Upper lobe of left lung (tissue), 6 donors: ENCODE results near the gene CIPC. TPM values are rescaled to one million over a fixed set of nuclear protein-coding genes. Genes with fewer than 3 reads are reported as not detected.

ENCODE experiments used
- ATAC-seq, 2 donors: fragments of 200-7000 bp; cut with Tn5 transposase; one replicate each; pipeline ENCODE4 v1.9.1; 2022; ENCODE audit warnings: mild to moderate bottlenecking in 2 of 2, moderate library complexity in 2 of 2; ENCODE audit not compliant: low FRiP score in 2 of 2
- DNase-seq, 2 donors: peaks; one replicate each; pipeline ENCODE4 v3.0.0-alpha.2; 2019 to 2020
- H3K27ac ChIP-seq, 4 donors: fragments of 200-600 bp; sonication (generic); one replicate each; pipeline ENCODE4 v1.5.1; 2016 to 2019
- H3K27me3 ChIP-seq, 4 donors: fragments of 200-600 bp; sonication (generic); one replicate each; pipeline ENCODE4 v1.5.1; 2017 to 2019
- H3K36me3 ChIP-seq, 4 donors: fragments of 200-600 bp; sonication (generic); one replicate each; pipeline ENCODE4 v1.5.1; 2016 to 2019
- H3K4me1 ChIP-seq, 4 donors: fragments of 200-600 bp; sonication (generic); one replicate each; pipeline ENCODE4 v1.5.1; 2018 to 2019
- H3K4me3 ChIP-seq, 4 donors: fragments of 200-600 bp; sonication (generic); one replicate each; pipeline ENCODE4 v1.5.1; 2017 to 2019; ENCODE audit warnings: mild to moderate bottlenecking in 2 of 4, moderate library complexity in 1 of 4
- H3K9me3 ChIP-seq, 4 donors: fragments of 200-600 bp; sonication (generic); one replicate each; pipeline ENCODE4 v1.5.1; 2018 to 2019
- CTCF ChIP-seq, 6 experiments: fragments of 450-650 bp in 4 of 6; fragments of 200-600 bp in 2 of 6; sonication (generic) in 2 of 6; IDR thresholded peaks; one replicate each; pipeline ENCODE4 v1.5.1; 2016 to 2019; ENCODE audit warnings: antibody characterized with exemption in 6 of 6
- EP300 ChIP-seq, 4 donors: sonication (generic); formaldehyde crosslinking; IDR thresholded peaks; one replicate each; pipeline ENCODE4 v1.5.1; 2017; ENCODE audit warnings: antibody characterized with exemption in 4 of 4, control low read depth in 2 of 4
- POLR2A ChIP-seq, 4 donors: fragments of 450-650 bp; IDR thresholded peaks; one replicate each; pipeline ENCODE4 v1.5.1; 2016 to 2017; ENCODE audit warnings: antibody characterized with exemption in 4 of 4, mild to moderate bottlenecking in 2 of 4
- POLR2AphosphoS5 ChIP-seq, 2 donors: sonication (generic); formaldehyde crosslinking; IDR thresholded peaks; one replicate each; pipeline ENCODE4 v1.5.1; 2017; ENCODE audit warnings: antibody characterized with exemption in 2 of 2
- WGBS, 2 donors: methylation state at CpG; one replicate each; pipeline ENCODE4 v1.1.5; 2017 to 2018; 5-methylcytosine and 5-hydroxymethylcytosine counted together
- total RNA-seq, 6 donors: library from RNA; depleted of rRNA in 4 of 6; stranded (reverse); fragments of >200 nt in 4 of 6; gene quantifications; one replicate each; pipeline versions ENCODE4 v1.1.0 to v1.2.1, GENCODE V29; 2016 to 2021
- donor health status: DM: no; HTN: no; CAD: no; lungs with moderate emphysema.
- donor health status: DM: no; HTN: yes; CAD: no; lungs with severe emphysema.

The CIPC gene
- total RNA-seq, 6 donors from 2014 or later, result 25.1 to 42.4 (median 32.7) TPM

GRCh38 chr14:77097006-77097699 is 905 bp upstream of the CIPC start:
- H3K9me3 ChIP-seq, result peaks cover 0 to under 1% (median 0%) of the 10 kb centered on the region in 4 donors
- H3K4me1 ChIP-seq, result peaks cover 30 to 38% (median 35%) of the 10 kb centered on the region in 4 donors
- peak overlapping the region; percentile 25 to 92 (median 74) for H3K4me3 ChIP-seq
- H3K27me3 ChIP-seq, result no peaks in the 10 kb centered on the region
- peak overlapping the region; percentile 95 to 100 (median 96) for H3K27ac ChIP-seq
- TF ChIP-seq EP300 (IDR thresholded peaks at IDR 0.05), result peak in 1 of 4 donors; percentile 78
- no peak for TF ChIP-seq POLR2AphosphoS5 (IDR thresholded peaks at IDR 0.05)
- TF ChIP-seq CTCF (IDR thresholded peaks at IDR 0.05), result no peak
- TF ChIP-seq POLR2A (IDR thresholded peaks at IDR 0.05), result no peak
- ATAC-seq (no peak), DNase-seq (no peak)
- H3K36me3 ChIP-seq, result no peaks in the 10 kb centered on the region
- 6% methylated on average over 20 of the region's 20 CpGs for WGBS, 2 donors

- H3K27ac ChIP-seq, result peak overlapping the region; percentile 95 to 100 (median 96)
- ATAC-seq (peak; percentile 32 to 41), DNase-seq (peak; percentile 51 to 89)
- TF ChIP-seq POLR2A (IDR thresholded peaks at IDR 0.05) (peak in 1 of 4 donors; percentile 13), POLR2AphosphoS5 (IDR thresholded peaks at IDR 0.05) (no peak)
- no peaks in the 10 kb centered on the region for H3K27me3 ChIP-seq
- peaks cover 33 to 44% (median 35%) of the 10 kb centered on the region in 4 donors for H3K4me1 ChIP-seq
- H3K9me3 ChIP-seq, result no peaks in the 10 kb centered on the region
- peak overlapping the region; percentile 56 to 92 (median 74) for H3K4me3 ChIP-seq
- 13 to 22% methylated on average over 8 to 19 of the region's 23 CpGs for WGBS, 2 donors
- no peaks in the 10 kb centered on the region for H3K36me3 ChIP-seq
Measured at GRCh38 chr14:77098529-77099353, 683 bp downstream of the CIPC start.

GRCh38 chr14:77099425-77100167 is 1.5 kb downstream of the CIPC start:
- no peaks in the 10 kb centered on the region for H3K9me3 ChIP-seq
- TF ChIP-seq POLR2AphosphoS5 (IDR thresholded peaks at IDR 0.05) (no peak), CTCF (IDR thresholded peaks at IDR 0.05) (no peak), EP300 (IDR thresholded peaks at IDR 0.05) (no peak), POLR2A (IDR thresholded peaks at IDR 0.05) (no peak)
- H3K4me1 ChIP-seq, result peaks cover 36 to 51% (median 42%) of the 10 kb centered on the region in 4 donors
- no peak for DNase-seq
- no peak for ATAC-seq
- no peaks in the 10 kb centered on the region for H3K27me3 ChIP-seq
- H3K36me3 ChIP-seq, result peaks cover 0 to 5% (median 0%) of the 10 kb centered on the region in 4 donors
- 21 to 24% methylated on average over 7 of the region's 7 CpGs for WGBS, 2 donors
- peak overlapping the region; percentile 13 to 100 (median 96) for H3K27ac ChIP-seq
- H3K4me3 ChIP-seq, result peak overlapping the region in 2 of 4 donors; percentile 76 to 92

- ATAC-seq, result no peak
- Histone ChIP-seq H3K9me3 (no peaks in the 10 kb centered on the region), H3K36me3 (peaks cover 0 to 9% (median 1%) of the 10 kb centered on the region in 4 donors), H3K27me3 (no peaks in the 10 kb centered on the region), H3K27ac (peak overlapping the region in 3 of 4 donors; percentile 22 to 69 (median 50)), H3K4me3 (no peak overlapping the region), H3K4me1 (peaks cover 36 to 53% (median 42%) of the 10 kb centered on the region in 4 donors)
- TF ChIP-seq CTCF (IDR thresholded peaks at IDR 0.05), result no peak
- no peak for DNase-seq
- 40 to 55% methylated on average over 3 of the region's 3 CpGs for WGBS, 2 donors
Measured at GRCh38 chr14:77100961-77101360, 2.9 kb downstream of the CIPC start.

- Histone ChIP-seq H3K27ac (no peak overlapping the region), H3K4me3 (no peak overlapping the region)
- no peak for ATAC-seq
Measured at GRCh38 chr14:77102154-77102553, 4.1 kb downstream of the CIPC start.

More at GRCh38 chr14:77102154-77102553, 4.1 kb downstream of the CIPC start:
- WGBS, 2 donors, result 80 to 84% methylated on average over 4 of the region's 4 CpGs
- Histone ChIP-seq H3K4me1 (peaks cover 33 to 44% (median 36%) of the 10 kb centered on the region in 4 donors), H3K27me3 (no peaks in the 10 kb centered on the region), H3K36me3 (peaks cover 0 to 20% (median 1%) of the 10 kb centered on the region in 4 donors), H3K9me3 (no peaks in the 10 kb centered on the region)
- DNase-seq, result no peak
- no peak for TF ChIP-seq EP300 (IDR thresholded peaks at IDR 0.05)
- no peak for TF ChIP-seq POLR2AphosphoS5 (IDR thresholded peaks at IDR 0.05)
- no peak for TF ChIP-seq CTCF (IDR thresholded peaks at IDR 0.05)
- no peak for TF ChIP-seq POLR2A (IDR thresholded peaks at IDR 0.05)
